Trophoblast cell (in vitro differentiated cells and primary cell): Measurements from ENCODE around the gene ELOVL2.
"Not testable (repeated sequence)": the region's sequence is repeated elsewhere in the genome, so short reads cannot be mapped to it uniquely, and the experiment has no call there.

Experiments used
- DNase-seq, 2 donors: peaks; one replicate each; pipeline ENCODE4 v3.0.0-alpha.2; 2016
- H2AFZ ChIP-seq: 2 replicates; pipeline ENCODE4 v1.6.1; 2013; ENCODE audit warnings: low read length, moderate library complexity, mild to moderate bottlenecking; ENCODE audit not compliant: insufficient read depth, poor library complexity
- H2AK5ac ChIP-seq: 2 replicates; pipeline ENCODE4 v1.6.1; 2013; ENCODE audit warnings: mild to moderate bottlenecking, low read length
- H2BK120ac ChIP-seq: 2 replicates; pipeline ENCODE4 v1.6.1; 2013; ENCODE audit warnings: low read length, mild to moderate bottlenecking, moderate library complexity; ENCODE audit not compliant: insufficient read depth, poor library complexity
- H2BK12ac ChIP-seq: 2 replicates; pipeline ENCODE4 v1.6.1; 2013; ENCODE audit warnings: mild to moderate bottlenecking, low read length, moderate library complexity
- H2BK5ac ChIP-seq: 2 replicates; pipeline ENCODE4 v1.6.1; 2013; ENCODE audit warnings: low read length, low read depth, moderate library complexity, mild to moderate bottlenecking; ENCODE audit not compliant: poor library complexity
- H3K14ac ChIP-seq: 2 replicates; pipeline ENCODE4 v1.6.1; 2013; ENCODE audit warnings: mild to moderate bottlenecking, low read length
- H3K18ac ChIP-seq: 2 replicates; pipeline ENCODE4 v1.6.1; 2013; ENCODE audit warnings: mild to moderate bottlenecking, low read length
- H3K23ac ChIP-seq: 2 replicates; pipeline ENCODE4 v1.6.1; 2013; ENCODE audit warnings: low read length
- H3K27ac ChIP-seq: 2 replicates; pipeline ENCODE4 v1.5.1; 2013; ENCODE audit warnings: low read depth, mild to moderate bottlenecking, inconsistent platforms, low read length, moderate library complexity
- H3K27me3 ChIP-seq: 2 replicates; pipeline ENCODE4 v1.6.1; 2013; ENCODE audit warnings: inconsistent platforms, mild to moderate bottlenecking, low read length, moderate library complexity; ENCODE audit not compliant: insufficient read depth
- H3K36me3 ChIP-seq, 2 experiments: 1 replicate in 1 of 2; 2 replicates in 1 of 2; pipeline ENCODE4 v1.6.1; 2013; ENCODE audit warnings: low read length in 2 of 2, mild to moderate bottlenecking in 2 of 2, moderate library complexity in 1 of 2; ENCODE audit not compliant: insufficient read depth in 2 of 2, control insufficient read depth in 1 of 2
- H3K4ac ChIP-seq: 2 replicates; pipeline ENCODE4 v1.6.1; 2013; ENCODE audit warnings: low read depth, mild to moderate bottlenecking, low read length, moderate library complexity
- H3K4me1 ChIP-seq, 2 experiments: 1 replicate in 1 of 2; 2 replicates in 1 of 2; pipeline ENCODE4 v1.6.1; 2013; ENCODE audit warnings: low read length in 2 of 2, mild to moderate bottlenecking in 2 of 2, moderate library complexity in 1 of 2; ENCODE audit not compliant: insufficient read depth in 2 of 2, control insufficient read depth in 1 of 2
- H3K4me2 ChIP-seq: 2 replicates; pipeline ENCODE4 v1.6.1; 2013; ENCODE audit warnings: inconsistent platforms, mild to moderate bottlenecking, low read length, moderate library complexity
- H3K4me3 ChIP-seq: 2 replicates; pipeline ENCODE4 v1.5.1; 2013; ENCODE audit warnings: mild to moderate bottlenecking, low read depth, low read length, inconsistent platforms
- H3K79me1 ChIP-seq: one replicate; pipeline ENCODE4 v1.6.1; 2013; ENCODE audit warnings: low read length
- H3K79me2 ChIP-seq: 2 replicates; pipeline ENCODE4 v1.6.1; 2013; ENCODE audit warnings: low read length, mild to moderate bottlenecking; ENCODE audit not compliant: control insufficient read depth, insufficient read depth, poor library complexity
- H3K9ac ChIP-seq: 2 replicates; pipeline ENCODE4 v1.6.1; 2013; ENCODE audit warnings: mild to moderate bottlenecking, low read length
- H3K9me3 ChIP-seq: 2 replicates; pipeline ENCODE4 v1.6.1; 2013; ENCODE audit warnings: low read depth, mild to moderate bottlenecking, control low read depth, inconsistent platforms, low read length; ENCODE audit not compliant: insufficient read depth
- H4K12ac ChIP-seq: 2 replicates; pipeline ENCODE4 v1.6.1; 2013; ENCODE audit warnings: low read depth, mild to moderate bottlenecking, low read length, moderate library complexity
- H4K8ac ChIP-seq: 2 replicates; pipeline ENCODE4 v1.6.1; 2013; ENCODE audit warnings: low read depth, mild to moderate bottlenecking, low read length, moderate library complexity
- H4K91ac ChIP-seq: one replicate; pipeline ENCODE4 v1.6.1; 2013; ENCODE audit warnings: low read depth, mild to moderate bottlenecking, low read length, moderate library complexity
- WGBS: extraction: QIAGEN DNeasy Blood & Tissue Kit; methylation state at CpG from one replicate; pipeline ENCODE4 v1.1.7; 2013; ENCODE audit warnings: missing lambda C conversion rate; ENCODE audit not compliant: insufficient read length, insufficient coverage; ENCODE audit errors: extremely low coverage; 5-methylcytosine and 5-hydroxymethylcytosine counted together

ELOVL2 gene

GRCh38 chr6:11003297-11003696 is 40.8 kb downstream of the ELOVL2 start:
- not testable (repeated sequence) for H3K14ac ChIP-seq, H3K23ac ChIP-seq, H3K36me3 ChIP-seq, H3K79me1 ChIP-seq, H2BK5ac ChIP-seq, H2AFZ ChIP-seq, DNase-seq, H2BK12ac ChIP-seq, H3K18ac ChIP-seq, H4K8ac ChIP-seq, H3K4me3 ChIP-seq, H3K4me1 ChIP-seq, H3K4ac ChIP-seq, H3K27ac ChIP-seq, H3K4me2 ChIP-seq, H4K91ac ChIP-seq, H3K9ac ChIP-seq, H4K12ac ChIP-seq, H3K79me2 ChIP-seq, H3K9me3 ChIP-seq, H2BK120ac ChIP-seq, H2AK5ac ChIP-seq, H3K27me3 ChIP-seq
- WGBS = no CpG with 5 or more reads among the region's 5 CpGs

- H2BK12ac ChIP-seq = no peak overlapping the region
- no CpG with 5 or more reads among the region's 2 CpGs for WGBS
- H3K79me1 ChIP-seq = no peaks in the 10 kb centered on the region
- no peak overlapping the region for H3K4me2 ChIP-seq
- no peaks in the 10 kb centered on the region for H3K36me3 ChIP-seq
- no peak overlapping the region for H3K14ac ChIP-seq
- H4K91ac ChIP-seq = no peak overlapping the region
- no peaks in the 10 kb centered on the region for H3K79me2 ChIP-seq
- no peak overlapping the region for H3K4ac ChIP-seq
- no peak overlapping the region for H2BK5ac ChIP-seq
- no peak overlapping the region for H3K4me3 ChIP-seq
- no peak overlapping the region for H3K18ac ChIP-seq
- H3K4me1 ChIP-seq = no peaks in the 10 kb centered on the region
- H4K8ac ChIP-seq = no peak overlapping the region
- no peaks in the 10 kb centered on the region for H3K9me3 ChIP-seq
- H3K23ac ChIP-seq = no peak overlapping the region
- no peak overlapping the region for H3K9ac ChIP-seq
- H2BK120ac ChIP-seq = no peak overlapping the region
- H2AFZ ChIP-seq = no peak overlapping the region
- no peak overlapping the region for H3K27ac ChIP-seq
- no peak overlapping the region for H4K12ac ChIP-seq
- H3K27me3 ChIP-seq = no peaks in the 10 kb centered on the region
- no peak for DNase-seq
- no peak overlapping the region for H2AK5ac ChIP-seq
Observed at GRCh38 chr6:11002176-11002575, 41.9 kb downstream of the ELOVL2 start.

GRCh38 chr6:10999994-11000393 is 44.1 kb downstream of the ELOVL2 start:
- Histone ChIP-seq H3K18ac (no peak overlapping the region), H2BK12ac (no peak overlapping the region), H3K9me3 (no peaks in the 10 kb centered on the region), H3K23ac (no peak overlapping the region), H2BK5ac (no peak overlapping the region), H3K27ac (no peak overlapping the region), H2AFZ (no peak overlapping the region), H3K14ac (no peak overlapping the region), H3K36me3 (no peaks in the 10 kb centered on the region), H4K91ac (no peak overlapping the region), H4K12ac (no peak overlapping the region), H3K4me3 (no peak overlapping the region), H3K9ac (no peak overlapping the region), H4K8ac (no peak overlapping the region), H3K79me1 (no peaks in the 10 kb centered on the region), H3K4ac (no peak overlapping the region), H2BK120ac (no peak overlapping the region), H3K4me1 (no peaks in the 10 kb centered on the region), H3K27me3 (no peaks in the 10 kb centered on the region), H3K79me2 (no peaks in the 10 kb centered on the region), H3K4me2 (no peak overlapping the region), H2AK5ac (no peak overlapping the region)
- no CpG with 5 or more reads among the region's 2 CpGs for WGBS
- no peak for DNase-seq

- Histone ChIP-seq H4K12ac (no peak overlapping the region), H2BK12ac (no peak overlapping the region), H4K91ac (no peak overlapping the region), H3K18ac (no peak overlapping the region), H3K4me3 (no peak overlapping the region), H2AFZ (no peak overlapping the region), H3K36me3 (no peaks in the 10 kb centered on the region), H3K9ac (no peak overlapping the region), H3K27me3 (no peaks in the 10 kb centered on the region), H3K79me2 (no peaks in the 10 kb centered on the region), H3K4me2 (no peak overlapping the region), H2BK120ac (no peak overlapping the region), H3K27ac (no peak overlapping the region), H2AK5ac (no peak overlapping the region), H3K23ac (no peak overlapping the region), H3K4me1 (no peaks in the 10 kb centered on the region), H3K14ac (no peak overlapping the region), H2BK5ac (no peak overlapping the region), H4K8ac (no peak overlapping the region), H3K9me3 (no peaks in the 10 kb centered on the region), H3K79me1 (no peaks in the 10 kb centered on the region), H3K4ac (no peak overlapping the region)
- no peak for DNase-seq
- no CpG with 5 or more reads among the region's 4 CpGs for WGBS
Observed at GRCh38 chr6:10995114-10995707, 48.9 kb downstream of the ELOVL2 start.
